Panc1 (cell line): ENCODE measurements around the gene FBXO17.

Experiments
- POLR2AphosphoS5 ChIP-seq: IDR thresholded peaks from 2 replicates; pipeline ENCODE4 v1.6.1; 2012; ENCODE audit warnings: mild to moderate bottlenecking, low read depth, low read length, moderate library complexity
- SIN3A ChIP-seq: IDR thresholded peaks from 2 replicates; pipeline ENCODE4 v1.6.1; 2012; ENCODE audit warnings: low read depth, mild to moderate bottlenecking, low read length, moderate library complexity, borderline replicate concordance; ENCODE audit not compliant: insufficient read depth
- TCF7L2 ChIP-seq: IDR thresholded peaks from 2 replicates; pipeline ENCODE4 v1.6.1; 2011; ENCODE audit warnings: mild to moderate bottlenecking, low read depth, low read length, inconsistent platforms
- TF ChIP-seq, protein P1 (sequence below): fragments of 450-650 bp; IDR thresholded peaks from 2 replicates; pipeline ENCODE4 v1.5.1; 2017; ENCODE audit warnings: mild to moderate bottlenecking

DNA sequence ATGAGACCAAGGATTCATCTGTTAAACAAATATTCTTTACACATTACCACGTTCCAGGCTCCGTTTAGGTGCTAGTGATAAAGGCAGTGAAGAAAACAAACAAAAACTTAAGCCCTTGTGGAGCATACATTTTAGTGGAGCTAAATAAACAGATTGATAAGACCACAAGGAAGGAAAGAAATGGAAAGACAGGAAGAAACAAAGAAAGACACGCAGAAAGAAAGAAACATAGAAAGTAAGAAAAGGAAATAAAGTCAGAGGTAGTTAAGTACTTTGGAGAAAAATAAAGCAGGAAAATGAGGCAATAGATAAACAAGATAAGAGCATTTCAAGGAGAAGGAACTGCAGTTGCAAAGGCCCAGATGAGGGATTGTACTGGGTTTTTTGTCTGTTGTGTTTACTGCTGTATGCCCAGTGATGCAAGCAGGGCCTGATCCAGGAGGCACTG, 74.8 kb downstream of the FBXO17 start:
- TF ChIP-seq, protein P1, sequence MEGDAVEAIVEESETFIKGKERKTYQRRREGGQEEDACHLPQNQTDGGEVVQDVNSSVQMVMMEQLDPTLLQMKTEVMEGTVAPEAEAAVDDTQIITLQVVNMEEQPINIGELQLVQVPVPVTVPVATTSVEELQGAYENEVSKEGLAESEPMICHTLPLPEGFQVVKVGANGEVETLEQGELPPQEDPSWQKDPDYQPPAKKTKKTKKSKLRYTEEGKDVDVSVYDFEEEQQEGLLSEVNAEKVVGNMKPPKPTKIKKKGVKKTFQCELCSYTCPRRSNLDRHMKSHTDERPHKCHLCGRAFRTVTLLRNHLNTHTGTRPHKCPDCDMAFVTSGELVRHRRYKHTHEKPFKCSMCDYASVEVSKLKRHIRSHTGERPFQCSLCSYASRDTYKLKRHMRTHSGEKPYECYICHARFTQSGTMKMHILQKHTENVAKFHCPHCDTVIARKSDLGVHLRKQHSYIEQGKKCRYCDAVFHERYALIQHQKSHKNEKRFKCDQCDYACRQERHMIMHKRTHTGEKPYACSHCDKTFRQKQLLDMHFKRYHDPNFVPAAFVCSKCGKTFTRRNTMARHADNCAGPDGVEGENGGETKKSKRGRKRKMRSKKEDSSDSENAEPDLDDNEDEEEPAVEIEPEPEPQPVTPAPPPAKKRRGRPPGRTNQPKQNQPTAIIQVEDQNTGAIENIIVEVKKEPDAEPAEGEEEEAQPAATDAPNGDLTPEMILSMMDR: no peak
- no peak for TF ChIP-seq SIN3A
- TF ChIP-seq POLR2AphosphoS5: 0 out of 2 replicates have a peak, but pooled peaks have one; percentile 54
- no peak for TF ChIP-seq TCF7L2
